ENCODE data around the gene BACH2.

DNA sequence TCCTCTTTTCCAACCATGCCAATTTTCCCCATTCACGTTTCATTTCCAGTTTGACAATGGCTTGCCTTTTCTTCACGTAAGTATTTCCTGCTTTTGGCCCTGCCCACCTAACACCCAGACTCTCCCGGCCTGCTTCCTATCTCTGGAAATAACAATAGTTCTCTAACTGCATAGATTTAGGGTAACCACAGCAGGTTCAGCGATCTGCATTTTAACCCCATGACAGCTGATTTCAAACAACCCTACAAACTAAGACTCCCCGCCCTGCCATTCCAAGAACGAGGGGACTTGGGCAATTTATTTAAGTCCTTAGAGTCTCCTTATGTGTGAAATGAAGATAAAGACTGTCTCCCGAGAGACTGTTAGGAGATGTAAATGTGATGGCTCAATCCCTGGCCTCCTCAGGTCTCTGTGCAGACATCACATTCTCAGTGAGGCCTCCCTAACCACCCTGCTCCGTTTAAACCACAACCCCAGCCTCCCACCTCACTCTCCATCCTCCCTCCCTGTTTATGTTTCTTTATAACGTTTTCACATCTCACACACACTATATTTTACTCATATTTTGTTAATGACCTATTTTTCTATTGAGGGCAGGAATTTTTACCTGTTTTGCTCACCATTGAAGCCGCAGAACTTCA, 267.5 kb downstream of the BACH2 start:
- TF ChIP-seq, protein P1, sequence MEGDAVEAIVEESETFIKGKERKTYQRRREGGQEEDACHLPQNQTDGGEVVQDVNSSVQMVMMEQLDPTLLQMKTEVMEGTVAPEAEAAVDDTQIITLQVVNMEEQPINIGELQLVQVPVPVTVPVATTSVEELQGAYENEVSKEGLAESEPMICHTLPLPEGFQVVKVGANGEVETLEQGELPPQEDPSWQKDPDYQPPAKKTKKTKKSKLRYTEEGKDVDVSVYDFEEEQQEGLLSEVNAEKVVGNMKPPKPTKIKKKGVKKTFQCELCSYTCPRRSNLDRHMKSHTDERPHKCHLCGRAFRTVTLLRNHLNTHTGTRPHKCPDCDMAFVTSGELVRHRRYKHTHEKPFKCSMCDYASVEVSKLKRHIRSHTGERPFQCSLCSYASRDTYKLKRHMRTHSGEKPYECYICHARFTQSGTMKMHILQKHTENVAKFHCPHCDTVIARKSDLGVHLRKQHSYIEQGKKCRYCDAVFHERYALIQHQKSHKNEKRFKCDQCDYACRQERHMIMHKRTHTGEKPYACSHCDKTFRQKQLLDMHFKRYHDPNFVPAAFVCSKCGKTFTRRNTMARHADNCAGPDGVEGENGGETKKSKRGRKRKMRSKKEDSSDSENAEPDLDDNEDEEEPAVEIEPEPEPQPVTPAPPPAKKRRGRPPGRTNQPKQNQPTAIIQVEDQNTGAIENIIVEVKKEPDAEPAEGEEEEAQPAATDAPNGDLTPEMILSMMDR (optimal IDR thresholded peaks at IDR 0.05 in 1 of 3, IDR thresholded peaks at IDR 0.05 in 1 of 3, conservative IDR thresholded peaks at IDR 0.05 in 1 of 3; ENCODE audit: extremely low read depth in 1 of 3, insufficient read depth in 2 of 3, low read length in 3 of 3) = no peak
- no peak for TF ChIP-seq EZH2 (IDR thresholded peaks at IDR 0.05; ENCODE audit: low read length)

Data from keratinocyte (primary cell).